IMR-90 (cell line): Measurements from ENCODE around the gene PCCA. TPM values are rescaled to one million over a fixed set of nuclear protein-coding genes. Genes with fewer than 3 reads are reported as not detected.

ENCODE experiments used
- ATAC-seq: fragments of 200-7000 bp; cut with Tn5 transposase; 2 replicates; pipeline ENCODE4 v1.9.1; 2020; ENCODE audit warnings: low read depth, mild to moderate bottlenecking, moderate library complexity
- BruUV-seq: library from RNA; stranded (reverse); fragments of 400-500 nt; replicated peaks from 2 replicates; lab custom pipeline; 2021; lab: Mats Ljungman, UMichigan
- CTCF ChIA-PET: fragments of 300-600 bp; formaldehyde crosslinking; extraction: SDS; loops from one replicate; lab custom pipeline; 2021; ENCODE audit warnings: antibody characterized with exemption; lab: Yijun Ruan, JAX
- POLR2A ChIA-PET: fragments of 300-600 bp; sonication (Branson Sonifier 250); formaldehyde crosslinking; loops from one replicate; lab custom pipeline; 2022; ENCODE audit warnings: antibody characterized with exemption; ENCODE audit not compliant: unreplicated experiment; lab: Charles Lee
- DNase-seq: peaks from one replicate; pipeline ENCODE4 v3.0.0; 2013
- H2AFZ ChIP-seq: replicated peaks from 2 replicates; pipeline ENCODE3; 2013; ENCODE audit warnings: low read length, mild to moderate bottlenecking; ENCODE audit not compliant: poor library complexity
- H2AK5ac ChIP-seq: 2 replicates; pipeline ENCODE4 v1.6.1; 2013; ENCODE audit warnings: low read depth, low read length, inconsistent platforms
- H2AK9ac ChIP-seq: replicated peaks from 2 replicates; pipeline ENCODE3; 2013; ENCODE audit warnings: mild to moderate bottlenecking, low read depth, low read length, moderate library complexity; ENCODE audit not compliant: poor library complexity
- H2BK120ac ChIP-seq: 2 replicates; pipeline ENCODE4 v1.6.1; 2013; ENCODE audit warnings: low read depth, low read length, inconsistent platforms
- H2BK15ac ChIP-seq: 3 replicates; pipeline ENCODE4 v1.6.1; 2013; ENCODE audit warnings: low read depth, low read length, inconsistent platforms
- H2BK20ac ChIP-seq: 2 replicates; pipeline ENCODE4 v1.6.1; 2013; ENCODE audit warnings: low read depth, mild to moderate bottlenecking, inconsistent platforms, low read length, moderate library complexity
- H2BK5ac ChIP-seq: 2 replicates; pipeline ENCODE4 v1.6.1; 2013; ENCODE audit warnings: mild to moderate bottlenecking, low read depth, low read length, inconsistent platforms; ENCODE audit not compliant: poor library complexity, severe bottlenecking
- H3K14ac ChIP-seq: replicated peaks from 2 replicates; pipeline ENCODE4 v1.6.1; 2013; ENCODE audit warnings: low read depth, low read length, inconsistent platforms
- H3K18ac ChIP-seq: 2 replicates; pipeline ENCODE4 v1.6.1; 2013; ENCODE audit warnings: low read depth, low read length, control low read depth
- H3K23ac ChIP-seq: 2 replicates; pipeline ENCODE4 v1.6.1; 2013; ENCODE audit warnings: low read depth, low read length, inconsistent platforms
- H3K27ac ChIP-seq: 2 replicates; pipeline ENCODE4 v1.5.1; 2013; ENCODE audit warnings: mild to moderate bottlenecking, control low read depth, low read length; ENCODE audit not compliant: insufficient read depth
- H3K27me3 ChIP-seq: 2 replicates; pipeline ENCODE4 v1.6.1; 2013; ENCODE audit warnings: low read length; ENCODE audit not compliant: control insufficient read depth, insufficient read depth
- H3K36me3 ChIP-seq: 2 replicates; pipeline ENCODE4 v1.6.1; 2013; ENCODE audit warnings: low read length, mixed read lengths; ENCODE audit not compliant: control insufficient read depth, insufficient read depth
- H3K4ac ChIP-seq: 2 replicates; pipeline ENCODE4 v1.6.1; 2013; ENCODE audit warnings: low read depth, low read length, inconsistent platforms
- H3K4me1 ChIP-seq: 2 replicates; pipeline ENCODE4 v1.6.1; 2013; ENCODE audit warnings: low read length, mixed read lengths; ENCODE audit not compliant: control insufficient read depth, insufficient read depth
- H3K4me2 ChIP-seq: 2 replicates; pipeline ENCODE4 v1.6.1; 2013; ENCODE audit warnings: low read depth, mild to moderate bottlenecking, control low read depth, low read length, moderate library complexity
- H3K4me3 ChIP-seq: 2 replicates; pipeline ENCODE4 v1.5.1; 2013; ENCODE audit warnings: low read depth, mild to moderate bottlenecking, control low read depth, low read length, moderate library complexity; ENCODE audit not compliant: insufficient read depth
- H3K56ac ChIP-seq: 2 replicates; pipeline ENCODE4 v1.6.1; 2013; ENCODE audit warnings: low read length, inconsistent platforms; ENCODE audit not compliant: insufficient read depth; ENCODE audit errors: extremely low read depth
- H3K79me1 ChIP-seq, 2 experiments: 2 replicates each; pipeline ENCODE4 v1.6.1; 2013; ENCODE audit warnings: low read length in 2 of 2, inconsistent platforms in 1 of 2, low read depth in 1 of 2
- H3K9ac ChIP-seq: 2 replicates; pipeline ENCODE4 v1.6.1; 2013; ENCODE audit warnings: low read depth, low read length, control low read depth
- H3K9me1 ChIP-seq: 2 replicates; pipeline ENCODE4 v1.6.1; 2013; ENCODE audit warnings: low read length, inconsistent platforms; ENCODE audit not compliant: insufficient read depth
- H3K9me3 ChIP-seq: 2 replicates; pipeline ENCODE4 v1.6.1; 2013; ENCODE audit warnings: low read length; ENCODE audit not compliant: control insufficient read depth, insufficient read depth
- H4K20me1 ChIP-seq: 2 replicates; pipeline ENCODE4 v1.6.1; 2013; ENCODE audit warnings: low read length, inconsistent platforms; ENCODE audit not compliant: insufficient read depth
- H4K5ac ChIP-seq: 2 replicates; pipeline ENCODE4 v1.6.1; 2013; ENCODE audit warnings: mild to moderate bottlenecking, low read depth, low read length, control low read depth
- H4K8ac ChIP-seq, 2 experiments: 2 replicates each; pipeline ENCODE4 v1.6.1; 2013; ENCODE audit warnings: low read depth in 2 of 2, low read length in 2 of 2, control low read depth in 1 of 2, inconsistent platforms in 1 of 2
- H4K91ac ChIP-seq: 2 replicates; pipeline ENCODE4 v1.6.1; 2013; ENCODE audit warnings: low read depth, low read length, inconsistent platforms; ENCODE audit not compliant: insufficient read depth
- BHLHE40 ChIP-seq: fragments of 150-350 bp; IDR thresholded peaks from 2 replicates; pipeline ENCODE4 v1.6.1; 2016; ENCODE audit warnings: mild to moderate bottlenecking, low read depth, low read length
- CEBPB ChIP-seq: IDR thresholded peaks from 2 replicates; pipeline ENCODE4 v1.6.1; 2012; ENCODE audit warnings: low read depth, low read length, improper control_type of control experiment
- CHD1 ChIP-seq: IDR thresholded peaks from 2 replicates; pipeline ENCODE4 v1.6.1; 2012; ENCODE audit warnings: low read depth, low read length, improper control_type of control experiment
- ELK1 ChIP-seq: fragments of 150-350 bp; IDR thresholded peaks from 2 replicates; pipeline ENCODE4 v1.6.1; 2016; ENCODE audit warnings: low read depth, mild to moderate bottlenecking, low read length, moderate library complexity, borderline replicate concordance
- FOS ChIP-seq: fragments of 150-350 bp; IDR thresholded peaks from 2 replicates; pipeline ENCODE4 v1.6.1; 2016; ENCODE audit warnings: low read depth, low read length
- MAFK ChIP-seq: IDR thresholded peaks from 2 replicates; pipeline ENCODE4 v1.6.1; 2012; ENCODE audit warnings: low read depth, low read length, improper control_type of control experiment
- MAZ ChIP-seq: IDR thresholded peaks from 2 replicates; pipeline ENCODE4 v1.6.1; 2012; ENCODE audit warnings: low read depth, mild to moderate bottlenecking, low read length, improper control_type of control experiment, moderate library complexity, borderline replicate concordance
- MXI1 ChIP-seq: IDR thresholded peaks from 2 replicates; pipeline ENCODE4 v1.6.1; 2012; ENCODE audit warnings: low read depth, mild to moderate bottlenecking, low read length, moderate library complexity, borderline replicate concordance
- NFE2L2 ChIP-seq: fragments of 150-350 bp; IDR thresholded peaks from 2 replicates; pipeline ENCODE4 v1.6.1; 2016; ENCODE audit warnings: low read depth, mild to moderate bottlenecking, low read length
- POLR2A ChIP-seq: IDR thresholded peaks from 2 replicates; pipeline ENCODE4 v1.6.1; 2012; ENCODE audit warnings: mild to moderate bottlenecking, low read depth, low read length
- RAD21 ChIP-seq: IDR thresholded peaks from 2 replicates; pipeline ENCODE4 v1.6.1; 2012; ENCODE audit warnings: low read length, improper control_type of control experiment
- RCOR1 ChIP-seq: IDR thresholded peaks from 2 replicates; pipeline ENCODE4 v1.6.1; 2012; ENCODE audit warnings: mild to moderate bottlenecking, low read length, improper control_type of control experiment; ENCODE audit not compliant: insufficient replicate concordance
- RFX5 ChIP-seq: IDR thresholded peaks from 2 replicates; pipeline ENCODE4 v1.8.0; 2012; ENCODE audit warnings: low read depth, mild to moderate bottlenecking, low read length, moderate library complexity
- SMC3 ChIP-seq: fragments of 150-350 bp; IDR thresholded peaks from 2 replicates; pipeline ENCODE4 v1.6.1; 2016; ENCODE audit warnings: low read depth, mild to moderate bottlenecking, antibody characterized with exemption, low read length, moderate library complexity
- WGBS, 2 experiments: methylation state at CpG; one replicate each; pipeline versions ENCODE4 v1.1.5 to v1.1.7; 2013; ENCODE audit warnings: missing lambda C conversion rate in 2 of 2; ENCODE audit not compliant: insufficient read length in 1 of 2; ENCODE audit errors: extremely low coverage in 2 of 2; 5-methylcytosine and 5-hydroxymethylcytosine counted together
- dilution Hi-C: fragments of 300-500 bp; cut with HindIII; formaldehyde crosslinking; loops from one replicate; pipeline ENCODE4 v1.14.3; 2018; ENCODE audit warnings: low sequenced_read_pairs; ENCODE audit not compliant: unreplicated experiment
- in situ Hi-C: fragments of 300-500 bp; cut with MboI; formaldehyde crosslinking; loops from 3 replicates; pipeline ENCODE4 v1.14.3; 2019; ENCODE audit warnings: low sequenced_read_pairs, inconsistent platforms, mixed read lengths
- intact Hi-C: fragments of 100-400 bp; cut with micrococcal nuclease; formaldehyde crosslinking; loops from 2 replicates; pipeline ENCODE4 v1.10.0; 2022
- polyA plus RNA-seq, 3 experiments: library from polyadenylated mRNA; depleted of rRNA; stranded (reverse); fragments of >200 nt; gene quantifications; 2 replicates each; pipeline ENCODE4 v1.2.3, GENCODE V29; 2012; ENCODE audit warnings: low replicate concordance in 1 of 3
- total RNA-seq: library from RNA; depleted of rRNA; stranded (reverse); fragments of >200 nt; gene quantifications from 2 replicates; pipeline ENCODE4 v1.2.3, GENCODE V29; 2012
- TF ChIP-seq, protein P1 (sequence below): conservative IDR thresholded peaks from 2 replicates; pipeline ENCODE4 v1.5.1; 2012; ENCODE audit warnings: mild to moderate bottlenecking, low read depth, low read length, improper control_type of control experiment
- TF ChIP-seq, protein P2 (sequence below): fragments of 150-350 bp; IDR thresholded peaks from 2 replicates; pipeline ENCODE4 v1.6.1; 2017; ENCODE audit warnings: mild to moderate bottlenecking, antibody characterized with exemption, low read length, low read depth

PCCA gene
- total and polyA plus RNA-seq, 2 of the 4 experiments (the other 2 are of a cell fraction) = 7.6 to 24.0 TPM

DNA sequence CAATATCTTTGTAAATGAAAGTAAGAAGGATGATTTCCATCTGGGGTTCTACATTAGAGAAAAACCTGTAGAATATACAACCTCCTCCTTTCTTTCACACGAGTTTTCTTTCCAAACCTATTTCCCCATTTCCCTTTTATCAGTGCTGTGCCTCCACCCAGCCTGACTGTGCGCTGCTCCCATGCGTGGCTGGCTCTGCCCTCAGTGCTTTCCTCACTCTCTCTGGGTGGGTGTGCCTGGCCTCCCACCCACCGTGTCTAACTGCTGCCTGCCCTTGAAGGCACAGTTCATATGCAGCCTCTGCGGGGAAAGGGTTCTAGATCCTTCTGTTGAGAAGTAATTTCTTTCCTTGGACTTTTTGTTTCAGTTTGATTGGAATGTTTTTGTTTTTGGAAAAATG, 70.7 kb downstream of the PCCA start:
- Histone ChIP-seq H3K9me3 (no peaks in the 10 kb centered on the region), H3K18ac (no peak overlapping the region), H2AK5ac (no peak overlapping the region), H3K36me3 (peaks cover 11% of the 10 kb centered on the region), H2BK20ac (no peak overlapping the region), H2AK9ac (no peak overlapping the region), H3K27ac (no peak overlapping the region), H3K23ac (no peak overlapping the region), H4K91ac (no peak overlapping the region), H3K14ac (no peak overlapping the region), H2BK15ac (no peak overlapping the region), H3K9me1 (0 out of 2 replicates have a peak, but pooled peaks cover 3% of the 10 kb centered on the region), H3K4ac (no peak overlapping the region), H4K8ac (no peak overlapping the region), H2AFZ (no peak overlapping the region), H3K9ac (no peak overlapping the region), H4K5ac (no peak overlapping the region), H3K79me1 (peaks cover 0 to 3% of the 10 kb centered on the region in 2 experiments; a peak in 2 of 4 replicates), H3K27me3 (no peaks in the 10 kb centered on the region), H4K20me1 (no peaks in the 10 kb centered on the region), H2BK5ac (no peak overlapping the region), H3K4me3 (no peak overlapping the region), H3K4me2 (no peak overlapping the region), H3K4me1 (peaks cover 9% of the 10 kb centered on the region), H2BK120ac (no peak overlapping the region), H3K56ac (no peak overlapping the region)
- POLR2A ChIA-PET = no interaction called here
- no CpG with 5 or more reads among the region's 5 CpGs for WGBS, 2 experiments
- no peak for DNase-seq
- CTCF ChIA-PET = no interaction called here
- no peak for ATAC-seq
- in situ Hi-C loops = no loop called here
- intact Hi-C loops = loop anchor here (10.0 kb wide), 1 partner anchor 355 kb away; no protein-coding TSS in a partner anchor
- no TSS peak for BruUV-seq
- dilution Hi-C loops = no loop called here
- no peak for TF ChIP-seq ELK1
- no peak for TF ChIP-seq RAD21
- TF ChIP-seq RFX5 = no peak
- TF ChIP-seq MXI1 = no peak
- TF ChIP-seq MAFK = no peak
- TF ChIP-seq, protein P1, sequence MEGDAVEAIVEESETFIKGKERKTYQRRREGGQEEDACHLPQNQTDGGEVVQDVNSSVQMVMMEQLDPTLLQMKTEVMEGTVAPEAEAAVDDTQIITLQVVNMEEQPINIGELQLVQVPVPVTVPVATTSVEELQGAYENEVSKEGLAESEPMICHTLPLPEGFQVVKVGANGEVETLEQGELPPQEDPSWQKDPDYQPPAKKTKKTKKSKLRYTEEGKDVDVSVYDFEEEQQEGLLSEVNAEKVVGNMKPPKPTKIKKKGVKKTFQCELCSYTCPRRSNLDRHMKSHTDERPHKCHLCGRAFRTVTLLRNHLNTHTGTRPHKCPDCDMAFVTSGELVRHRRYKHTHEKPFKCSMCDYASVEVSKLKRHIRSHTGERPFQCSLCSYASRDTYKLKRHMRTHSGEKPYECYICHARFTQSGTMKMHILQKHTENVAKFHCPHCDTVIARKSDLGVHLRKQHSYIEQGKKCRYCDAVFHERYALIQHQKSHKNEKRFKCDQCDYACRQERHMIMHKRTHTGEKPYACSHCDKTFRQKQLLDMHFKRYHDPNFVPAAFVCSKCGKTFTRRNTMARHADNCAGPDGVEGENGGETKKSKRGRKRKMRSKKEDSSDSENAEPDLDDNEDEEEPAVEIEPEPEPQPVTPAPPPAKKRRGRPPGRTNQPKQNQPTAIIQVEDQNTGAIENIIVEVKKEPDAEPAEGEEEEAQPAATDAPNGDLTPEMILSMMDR = no peak
- no peak for TF ChIP-seq POLR2A
- TF ChIP-seq BHLHE40 = no peak
- TF ChIP-seq SMC3 = no peak
- TF ChIP-seq NFE2L2 = no peak
- no peak for TF ChIP-seq CHD1
- no peak for TF ChIP-seq FOS
- TF ChIP-seq, protein P2, sequence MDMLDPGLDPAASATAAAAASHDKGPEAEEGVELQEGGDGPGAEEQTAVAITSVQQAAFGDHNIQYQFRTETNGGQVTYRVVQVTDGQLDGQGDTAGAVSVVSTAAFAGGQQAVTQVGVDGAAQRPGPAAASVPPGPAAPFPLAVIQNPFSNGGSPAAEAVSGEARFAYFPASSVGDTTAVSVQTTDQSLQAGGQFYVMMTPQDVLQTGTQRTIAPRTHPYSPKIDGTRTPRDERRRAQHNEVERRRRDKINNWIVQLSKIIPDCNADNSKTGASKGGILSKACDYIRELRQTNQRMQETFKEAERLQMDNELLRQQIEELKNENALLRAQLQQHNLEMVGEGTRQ = no peak
- no peak for TF ChIP-seq CEBPB
- no peak for TF ChIP-seq MAZ
- TF ChIP-seq RCOR1 = no peak
